K562 treated with DMSO at 1 percent for 24 hours (cell line): ENCODE measurements around the gene MXI1. TPM values are rescaled to one million over a fixed set of nuclear protein-coding genes. Genes with fewer than 3 reads are reported as not detected.

ENCODE experiments used
- total RNA-seq: library from RNA; unstranded; fragments of 300-600 nt; gene quantifications from 2 replicates; pipeline ENCODE4 v1.2.3, GENCODE V29; 2022; ENCODE audit warnings: low read depth; ENCODE audit not compliant: insufficient read depth

MXI1 gene
- 8.8 and 11.1 TPM in 2 replicates for total RNA-seq

DNA sequence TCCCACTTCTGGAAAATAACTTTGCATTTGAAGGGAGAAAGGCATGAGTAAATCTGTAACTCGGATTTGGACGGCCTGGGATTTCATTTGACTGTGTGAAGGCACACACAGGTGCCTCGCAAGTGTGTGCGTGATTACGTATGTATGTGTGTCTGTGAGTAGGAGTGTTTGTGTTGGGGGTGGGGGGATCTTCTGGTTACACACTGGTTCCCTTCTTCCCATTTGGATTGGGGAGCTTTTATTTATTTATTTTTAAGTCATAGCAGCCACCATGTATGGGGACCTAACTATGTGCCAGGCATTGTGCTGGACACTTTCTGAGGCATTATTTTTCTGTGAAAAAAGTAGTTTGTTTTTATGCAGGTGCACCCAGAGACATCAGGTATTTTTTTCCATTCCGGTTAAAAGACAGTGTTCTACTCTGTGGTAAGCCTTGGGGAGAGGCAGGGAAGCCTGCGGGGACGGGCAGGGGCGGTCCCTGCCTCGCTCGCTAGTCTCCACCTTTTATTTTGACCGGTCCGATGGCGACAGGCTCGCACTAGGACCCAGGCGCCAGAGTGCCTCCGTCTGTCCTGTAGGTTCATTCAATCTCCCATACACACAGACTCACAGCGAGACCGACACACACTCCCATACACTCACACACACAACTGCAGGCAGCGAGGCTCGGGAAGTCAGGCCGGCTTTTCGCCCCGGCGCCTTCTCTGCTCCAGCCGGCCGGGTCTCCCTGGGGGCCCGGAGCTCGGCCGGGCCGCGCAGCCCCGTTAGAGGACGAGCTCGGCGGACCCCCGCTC lies at the start of gene MXI1:
Gene MXI1, plus strand, starts transcription at position 595 of the 794 bp plus-strand sequence. CDS start 204 bp downstream, outside the sequence.

DNA sequence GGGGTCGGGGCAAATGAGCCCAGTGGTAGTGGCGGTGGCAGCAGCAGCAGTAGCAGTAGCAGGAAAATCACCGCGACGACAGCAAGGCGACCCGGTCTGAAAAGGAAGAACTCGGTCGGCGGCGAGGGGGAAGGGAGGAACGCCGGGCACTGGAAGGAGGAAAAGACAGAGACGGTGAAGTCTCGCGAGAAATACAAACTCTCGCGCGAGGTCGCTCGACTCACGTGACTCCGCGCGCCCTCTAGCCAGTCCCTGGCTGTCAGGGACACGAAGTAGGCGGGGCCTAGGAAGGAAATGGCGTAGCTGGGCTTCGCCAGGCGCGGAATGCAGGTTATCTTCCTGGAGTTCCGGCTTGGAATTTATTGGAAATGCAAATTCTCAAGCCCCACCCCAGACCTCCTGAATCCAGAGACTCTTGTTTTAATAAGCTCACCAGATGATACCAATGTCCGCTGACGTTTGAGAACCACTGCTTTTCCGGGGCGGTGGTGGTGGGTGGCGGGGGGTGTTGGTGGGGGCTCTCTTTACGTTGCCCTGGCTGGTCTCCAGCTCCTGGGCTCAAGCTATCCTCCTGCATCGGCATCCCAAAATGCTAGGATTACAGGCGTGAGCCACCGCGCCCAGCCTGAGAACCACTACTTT lies 97.5 kb downstream of the MXI1 start, which contains the start of gene SMNDC1:
Gene SMNDC1, minus strand, starts transcription at position 141 of the 642 bp plus-strand sequence. CDS start 1,333 bp downstream, outside the sequence.

Other genes starting within 250 kb of the MXI1 start
- gene ADD3, start 199.6 kb upstream of the MXI1 start, total RNA-seq, result 37.6 and 39.0 TPM in 2 replicates
- 12.0 TPM in 2 replicates for gene SMNDC1, start 97.3 kb downstream of the MXI1 start, total RNA-seq